Activated naive CD4-positive, alpha-beta T cell treated with anti-CD3 and anti-CD28 coated beads, Interleukin-2, amount 50 U/mL, for 24 hours (primary cell): Measurements from ENCODE around the gene RSU1.
A peak's percentile ranks its signal among the peaks of the same experiment; 100 is the strongest.

Source experiments
- H3K27ac Mint-ChIP-seq: one replicate; pipeline ENCODE4 v1.8.0; 2021; ENCODE audit warnings: mild to moderate bottlenecking, mixed read lengths
- H3K27me3 Mint-ChIP-seq: one replicate; pipeline ENCODE4 v1.8.0; 2021; ENCODE audit warnings: mixed read lengths
- H3K36me3 Mint-ChIP-seq: one replicate; pipeline ENCODE4 v1.8.0; 2021; ENCODE audit warnings: mixed read lengths
- H3K4me1 Mint-ChIP-seq: one replicate; pipeline ENCODE4 v1.8.0; 2021; ENCODE audit warnings: mixed read lengths
- H3K4me3 Mint-ChIP-seq: one replicate; pipeline ENCODE4 v1.8.0; 2021; ENCODE audit warnings: mild to moderate bottlenecking, mixed read lengths
- H3K9me3 Mint-ChIP-seq: one replicate; pipeline ENCODE4 v1.8.0; 2021; ENCODE audit warnings: mixed read lengths

Gene RSU1

GRCh38 chr10:16748749-16749148 lies 68.5 kb downstream of the RSU1 start:
- H3K4me3 Mint-ChIP-seq = no peak overlapping the region
- H3K9me3 Mint-ChIP-seq = no peaks in the 10 kb centered on the region
- H3K27ac Mint-ChIP-seq = no peak overlapping the region
- peaks cover 3% of the 10 kb centered on the region for H3K4me1 Mint-ChIP-seq
- H3K36me3 Mint-ChIP-seq = peaks cover 36% of the 10 kb centered on the region
- H3K27me3 Mint-ChIP-seq = no peaks in the 10 kb centered on the region

- H3K36me3 Mint-ChIP-seq = peaks cover 32% of the 10 kb centered on the region
- no peaks in the 10 kb centered on the region for H3K9me3 Mint-ChIP-seq
- no peaks in the 10 kb centered on the region for H3K27me3 Mint-ChIP-seq
- H3K27ac Mint-ChIP-seq = no peak overlapping the region
- peaks cover 3% of the 10 kb centered on the region for H3K4me1 Mint-ChIP-seq
- no peak overlapping the region for H3K4me3 Mint-ChIP-seq
These were observed 70.4 kb downstream of the RSU1 start for GRCh38 chr10:16746856-16747255.

GRCh38 chr10:16745061-16745460 lies 72.2 kb downstream of the RSU1 start:
- no peak overlapping the region for H3K27ac Mint-ChIP-seq
- no peak overlapping the region for H3K4me3 Mint-ChIP-seq
- peaks cover 5% of the 10 kb centered on the region for H3K9me3 Mint-ChIP-seq
- H3K36me3 Mint-ChIP-seq = peaks cover 38% of the 10 kb centered on the region
- peaks cover 8% of the 10 kb centered on the region for H3K4me1 Mint-ChIP-seq
- no peaks in the 10 kb centered on the region for H3K27me3 Mint-ChIP-seq

GRCh38 chr10:16742165-16742960 lies 74.9 kb downstream of the RSU1 start:
- Mint-ChIP-seq H3K27me3 (no peaks in the 10 kb centered on the region), H3K4me1 (peaks cover 6% of the 10 kb centered on the region), H3K4me3 (no peak overlapping the region), H3K9me3 (peaks cover 9% of the 10 kb centered on the region), H3K27ac (no peak overlapping the region), H3K36me3 (peaks cover 51% of the 10 kb centered on the region)

- Mint-ChIP-seq H3K27ac (peak overlapping the region; percentile 2), H3K4me3 (no peak overlapping the region), H3K36me3 (peaks cover 53% of the 10 kb centered on the region), H3K27me3 (no peaks in the 10 kb centered on the region), H3K4me1 (peaks cover 5% of the 10 kb centered on the region), H3K9me3 (peaks cover 14% of the 10 kb centered on the region)
These were observed 75.7 kb downstream of the RSU1 start for GRCh38 chr10:16741540-16741939.

GRCh38 chr10:16737420-16737819 lies 79.8 kb downstream of the RSU1 start:
- peaks cover 71% of the 10 kb centered on the region for H3K36me3 Mint-ChIP-seq
- H3K27me3 Mint-ChIP-seq = no peaks in the 10 kb centered on the region
- peaks cover 5% of the 10 kb centered on the region for H3K4me1 Mint-ChIP-seq
- peaks cover 14% of the 10 kb centered on the region for H3K9me3 Mint-ChIP-seq
- no peak overlapping the region for H3K4me3 Mint-ChIP-seq
- H3K27ac Mint-ChIP-seq = no peak overlapping the region

GRCh38 chr10:16735671-16736070 lies 81.6 kb downstream of the RSU1 start:
- H3K36me3 Mint-ChIP-seq = peaks cover 67% of the 10 kb centered on the region
- H3K27me3 Mint-ChIP-seq = no peaks in the 10 kb centered on the region

GRCh38 chr10:16732376-16732775 lies 84.8 kb downstream of the RSU1 start:
- H3K27me3 Mint-ChIP-seq = no peaks in the 10 kb centered on the region
- H3K27ac Mint-ChIP-seq = no peak overlapping the region
- H3K4me3 Mint-ChIP-seq = no peak overlapping the region
- peaks cover 68% of the 10 kb centered on the region for H3K36me3 Mint-ChIP-seq
- peaks cover 5% of the 10 kb centered on the region for H3K9me3 Mint-ChIP-seq
- peaks cover 12% of the 10 kb centered on the region for H3K4me1 Mint-ChIP-seq

More at GRCh38 chr10:16735671-16736070, 81.6 kb downstream of the RSU1 start:
- peak overlapping the region; percentile 5 for H3K27ac Mint-ChIP-seq
- peaks cover 3% of the 10 kb centered on the region for H3K4me1 Mint-ChIP-seq
- H3K9me3 Mint-ChIP-seq = peaks cover 8% of the 10 kb centered on the region
- no peak overlapping the region for H3K4me3 Mint-ChIP-seq

- peaks cover 50% of the 10 kb centered on the region for H3K36me3 Mint-ChIP-seq
- no peaks in the 10 kb centered on the region for H3K9me3 Mint-ChIP-seq
- H3K27me3 Mint-ChIP-seq = no peaks in the 10 kb centered on the region
- H3K4me1 Mint-ChIP-seq = peaks cover 12% of the 10 kb centered on the region
- no peak overlapping the region for H3K27ac Mint-ChIP-seq
- H3K4me3 Mint-ChIP-seq = no peak overlapping the region
These were observed 89.0 kb downstream of the RSU1 start for GRCh38 chr10:16728266-16728665.

GRCh38 chr10:16727666-16728065 lies 89.6 kb downstream of the RSU1 start:
- H3K27ac Mint-ChIP-seq = no peak overlapping the region
- peaks cover 12% of the 10 kb centered on the region for H3K4me1 Mint-ChIP-seq
- H3K9me3 Mint-ChIP-seq = no peaks in the 10 kb centered on the region
- no peak overlapping the region for H3K4me3 Mint-ChIP-seq
- peaks cover 51% of the 10 kb centered on the region for H3K36me3 Mint-ChIP-seq
- H3K27me3 Mint-ChIP-seq = no peaks in the 10 kb centered on the region

- H3K36me3 Mint-ChIP-seq = peaks cover 54% of the 10 kb centered on the region
- H3K27me3 Mint-ChIP-seq = no peaks in the 10 kb centered on the region
- H3K9me3 Mint-ChIP-seq = no peaks in the 10 kb centered on the region
- H3K4me1 Mint-ChIP-seq = peaks cover 1% of the 10 kb centered on the region
- H3K4me3 Mint-ChIP-seq = no peak overlapping the region
- no peak overlapping the region for H3K27ac Mint-ChIP-seq
These were observed 92.7 kb downstream of the RSU1 start for GRCh38 chr10:16724509-16724908.

- Mint-ChIP-seq H3K4me3 (no peak overlapping the region), H3K4me1 (no peaks in the 10 kb centered on the region), H3K27ac (no peak overlapping the region)
These were observed 96.4 kb downstream of the RSU1 start for GRCh38 chr10:16720812-16721211.

GRCh38 chr10:16717622-16718395 lies 99.4 kb downstream of the RSU1 start:
- H3K27me3 Mint-ChIP-seq = no peaks in the 10 kb centered on the region
- H3K4me3 Mint-ChIP-seq = no peak overlapping the region
- peaks cover 22% of the 10 kb centered on the region for H3K9me3 Mint-ChIP-seq
- no peak overlapping the region for H3K27ac Mint-ChIP-seq
- no peaks in the 10 kb centered on the region for H3K4me1 Mint-ChIP-seq
- peaks cover 61% of the 10 kb centered on the region for H3K36me3 Mint-ChIP-seq

More at GRCh38 chr10:16720812-16721211, 96.4 kb downstream of the RSU1 start:
- peaks cover 3% of the 10 kb centered on the region for H3K9me3 Mint-ChIP-seq
- peaks cover 47% of the 10 kb centered on the region for H3K36me3 Mint-ChIP-seq
- no peaks in the 10 kb centered on the region for H3K27me3 Mint-ChIP-seq

- Mint-ChIP-seq H3K9me3 (peaks cover 31% of the 10 kb centered on the region), H3K27me3 (no peaks in the 10 kb centered on the region), H3K4me1 (no peaks in the 10 kb centered on the region)
These were observed 101.2 kb downstream of the RSU1 start for GRCh38 chr10:16716051-16716450.

GRCh38 chr10:16713290-16713689 lies 103.9 kb downstream of the RSU1 start:
- Mint-ChIP-seq H3K27me3 (no peaks in the 10 kb centered on the region), H3K9me3 (peaks cover 31% of the 10 kb centered on the region), H3K4me3 (no peak overlapping the region), H3K27ac (no peak overlapping the region), H3K36me3 (peaks cover 49% of the 10 kb centered on the region), H3K4me1 (no peaks in the 10 kb centered on the region)

More at GRCh38 chr10:16716051-16716450, 101.2 kb downstream of the RSU1 start:
- H3K4me3 Mint-ChIP-seq = no peak overlapping the region
- H3K27ac Mint-ChIP-seq = no peak overlapping the region
- H3K36me3 Mint-ChIP-seq = peaks cover 59% of the 10 kb centered on the region

- Mint-ChIP-seq H3K36me3 (peaks cover 49% of the 10 kb centered on the region), H3K9me3 (peaks cover 32% of the 10 kb centered on the region), H3K27me3 (no peaks in the 10 kb centered on the region), H3K4me1 (no peaks in the 10 kb centered on the region), H3K27ac (no peak overlapping the region), H3K4me3 (no peak overlapping the region)
These were observed 104.3 kb downstream of the RSU1 start for GRCh38 chr10:16712883-16713282.
